ENCODE measurements around the gene CAPN1.

CAPN1 gene

DNA sequence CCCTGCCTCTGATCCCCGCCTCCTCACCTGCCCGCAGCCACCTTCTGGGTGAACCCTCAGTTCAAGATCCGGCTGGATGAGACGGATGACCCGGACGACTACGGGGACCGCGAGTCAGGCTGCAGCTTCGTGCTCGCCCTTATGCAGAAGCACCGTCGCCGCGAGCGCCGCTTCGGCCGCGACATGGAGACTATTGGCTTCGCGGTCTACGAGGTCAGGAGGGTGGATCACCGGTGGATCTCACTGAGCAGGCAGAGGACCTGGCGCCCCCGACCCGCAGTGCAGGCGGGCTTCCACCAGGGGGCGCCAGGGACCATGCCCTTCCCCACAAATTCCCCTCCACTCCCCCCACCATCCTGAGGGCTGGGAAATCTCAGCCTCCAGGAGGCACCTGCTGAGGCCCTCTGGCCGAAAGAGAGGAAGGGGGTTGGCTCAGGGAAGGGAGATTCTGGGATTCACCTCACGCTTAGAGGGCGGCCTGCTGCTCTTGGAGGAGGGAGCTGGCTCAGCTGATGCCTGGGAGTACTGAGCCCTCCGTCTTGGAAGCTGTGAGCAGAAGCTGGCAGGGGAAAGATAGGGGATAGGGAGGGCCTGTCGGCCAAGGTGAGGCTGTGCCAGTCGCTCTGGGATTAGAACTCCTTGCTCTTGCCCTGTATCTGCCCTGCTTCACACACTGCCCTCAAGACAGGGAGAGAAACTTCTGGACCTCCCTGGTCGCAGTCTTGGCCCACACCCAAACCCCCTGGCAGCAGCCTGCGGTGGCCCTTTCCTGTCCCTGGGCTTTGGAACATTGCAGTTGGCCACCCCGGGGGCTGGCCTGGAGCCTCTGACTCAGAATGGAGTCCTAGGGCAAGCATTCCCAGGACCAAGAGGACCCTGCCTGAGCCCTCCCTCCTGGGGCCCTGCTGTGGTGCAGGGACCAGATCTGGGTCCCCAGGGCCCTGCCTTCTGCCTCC is 23.2 kb downstream of the CAPN1 start:
- DNase-seq: no peak

DNA sequence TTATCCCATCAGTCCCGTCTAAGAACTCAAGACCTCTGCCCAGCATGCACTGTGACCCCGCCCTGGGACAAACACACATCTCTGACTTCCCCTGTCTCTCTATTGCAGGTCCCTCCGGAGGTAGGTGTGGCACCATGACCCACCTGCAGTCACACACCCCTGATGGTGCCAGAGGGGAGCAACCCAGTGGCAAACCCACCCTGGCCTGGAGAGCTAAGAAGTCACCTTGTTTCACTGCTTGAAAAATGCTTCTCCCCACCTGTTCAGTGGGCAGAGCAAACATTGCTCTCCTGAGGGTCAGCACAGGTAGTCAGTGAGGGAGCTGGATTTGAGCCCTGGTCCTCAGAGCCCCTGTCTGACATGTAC is 23.9 kb downstream of the CAPN1 start:
- DNase-seq: no peak

DNA sequence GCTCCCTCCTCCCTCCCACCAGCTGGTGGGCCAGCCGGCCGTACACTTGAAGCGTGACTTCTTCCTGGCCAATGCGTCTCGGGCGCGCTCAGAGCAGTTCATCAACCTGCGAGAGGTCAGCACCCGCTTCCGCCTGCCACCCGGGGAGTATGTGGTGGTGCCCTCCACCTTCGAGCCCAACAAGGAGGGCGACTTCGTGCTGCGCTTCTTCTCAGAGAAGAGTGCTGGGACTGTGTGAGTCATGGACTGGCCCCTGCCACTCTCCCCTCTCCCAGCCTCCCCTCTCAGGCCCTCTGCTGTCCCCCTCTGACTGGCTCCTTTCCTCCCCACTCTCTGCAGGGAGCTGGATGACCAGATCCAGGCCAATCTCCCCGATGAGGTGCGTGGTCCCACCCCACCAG is 24.7 kb downstream of the CAPN1 start:
- no peak for DNase-seq

DNA sequence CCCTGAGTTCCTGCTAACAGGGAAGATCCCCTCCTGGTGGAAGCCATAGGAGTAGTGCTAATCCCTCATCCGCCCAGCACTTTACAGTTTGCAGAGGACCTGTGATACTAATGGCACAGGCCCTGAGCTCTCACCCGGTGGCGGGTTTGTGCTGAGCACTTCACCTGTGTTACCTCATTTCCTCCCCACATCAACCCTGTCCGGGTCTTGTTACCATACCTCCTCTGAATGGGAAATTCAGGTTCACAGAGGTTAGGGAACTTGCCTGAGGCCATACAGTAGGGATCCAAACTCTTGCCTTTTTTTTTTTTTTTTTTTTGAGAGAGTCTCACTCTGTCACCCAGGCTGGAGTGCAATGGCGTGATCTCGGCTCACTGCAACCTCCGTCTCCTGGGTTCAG is 25.2 kb downstream of the CAPN1 start:
- no peak for DNase-seq

DNA sequence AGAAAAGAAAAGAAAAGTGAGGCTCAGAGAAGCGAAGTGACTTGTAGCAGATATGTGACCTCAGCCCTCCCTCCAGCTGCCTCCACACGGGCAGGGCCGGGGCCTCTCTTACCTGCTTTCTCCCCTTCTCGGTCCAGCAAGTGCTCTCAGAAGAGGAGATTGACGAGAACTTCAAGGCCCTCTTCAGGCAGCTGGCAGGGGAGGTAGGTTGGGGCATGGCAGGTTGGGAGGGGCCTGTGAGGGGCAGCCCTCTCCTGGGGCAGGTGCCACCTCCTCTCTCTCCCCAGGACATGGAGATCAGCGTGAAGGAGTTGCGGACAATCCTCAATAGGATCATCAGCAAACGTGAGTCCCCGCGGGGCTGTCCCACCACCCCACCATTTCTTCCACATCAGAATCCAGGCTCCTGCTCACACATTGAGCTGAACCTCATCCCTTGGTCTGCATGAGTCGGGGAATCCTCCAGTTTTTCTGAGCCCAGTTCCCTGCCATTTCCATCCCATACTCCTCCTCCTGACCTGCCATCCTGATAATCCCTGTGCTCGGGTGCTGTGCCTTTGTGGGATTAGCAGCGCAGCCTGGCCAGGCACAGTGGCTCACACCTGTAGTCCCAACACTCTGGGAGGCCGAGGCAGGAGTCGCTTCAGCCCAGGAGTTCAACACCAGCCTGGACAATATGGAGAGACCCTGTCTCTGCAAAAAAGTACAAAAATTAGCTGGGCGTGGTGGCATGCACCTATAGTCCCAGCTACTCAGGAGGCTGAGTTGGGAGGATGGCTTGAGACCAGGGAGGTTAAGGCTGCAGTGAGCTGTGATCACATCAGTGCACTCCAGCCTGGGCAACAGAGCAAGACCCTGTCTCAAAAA is 26.4 kb downstream of the CAPN1 start:
- DNase-seq: no peak

DNA sequence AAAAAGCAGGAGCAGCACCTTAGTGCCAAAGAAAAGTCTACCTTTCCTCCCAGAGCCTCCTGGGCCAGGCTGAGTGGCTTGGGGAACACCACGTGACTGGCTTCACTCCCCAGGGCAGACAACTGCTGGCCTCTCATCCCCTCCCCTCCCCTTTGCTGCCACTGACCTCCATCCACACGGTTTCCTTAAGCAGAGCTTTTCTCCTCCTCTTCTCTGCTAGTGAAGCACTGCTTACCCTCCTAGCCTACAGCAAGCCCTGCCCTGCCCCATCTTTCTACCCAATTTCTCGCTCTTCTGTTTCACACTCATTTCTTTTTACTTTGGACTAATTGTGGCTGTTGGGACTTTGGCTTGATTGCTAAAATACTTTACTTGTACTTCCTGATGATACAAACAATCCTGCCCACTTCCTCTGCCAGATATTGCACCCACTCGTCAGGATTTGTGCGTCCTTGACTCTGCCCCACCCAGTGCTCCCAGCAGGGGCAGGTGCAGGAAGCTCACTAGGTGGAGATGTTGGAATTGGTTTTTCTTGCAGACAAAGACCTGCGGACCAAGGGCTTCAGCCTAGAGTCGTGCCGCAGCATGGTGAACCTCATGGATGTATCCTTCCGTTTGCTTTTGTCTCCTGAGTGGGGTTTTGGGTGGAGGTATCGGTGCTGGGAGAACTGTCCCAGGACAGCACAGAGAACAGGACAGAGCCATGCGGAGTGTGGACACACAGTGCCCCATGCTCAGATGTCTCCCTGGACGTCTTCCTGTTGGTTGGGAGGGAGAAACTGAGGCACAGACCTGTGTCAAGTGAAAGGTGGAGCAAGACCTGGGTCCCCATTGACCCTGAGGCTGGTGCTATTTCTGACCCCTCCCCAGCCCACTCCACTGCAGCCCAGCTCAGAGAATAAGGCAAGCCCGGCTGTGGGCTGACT is 27.3 kb downstream of the CAPN1 start:
- DNase-seq: no peak

DNA sequence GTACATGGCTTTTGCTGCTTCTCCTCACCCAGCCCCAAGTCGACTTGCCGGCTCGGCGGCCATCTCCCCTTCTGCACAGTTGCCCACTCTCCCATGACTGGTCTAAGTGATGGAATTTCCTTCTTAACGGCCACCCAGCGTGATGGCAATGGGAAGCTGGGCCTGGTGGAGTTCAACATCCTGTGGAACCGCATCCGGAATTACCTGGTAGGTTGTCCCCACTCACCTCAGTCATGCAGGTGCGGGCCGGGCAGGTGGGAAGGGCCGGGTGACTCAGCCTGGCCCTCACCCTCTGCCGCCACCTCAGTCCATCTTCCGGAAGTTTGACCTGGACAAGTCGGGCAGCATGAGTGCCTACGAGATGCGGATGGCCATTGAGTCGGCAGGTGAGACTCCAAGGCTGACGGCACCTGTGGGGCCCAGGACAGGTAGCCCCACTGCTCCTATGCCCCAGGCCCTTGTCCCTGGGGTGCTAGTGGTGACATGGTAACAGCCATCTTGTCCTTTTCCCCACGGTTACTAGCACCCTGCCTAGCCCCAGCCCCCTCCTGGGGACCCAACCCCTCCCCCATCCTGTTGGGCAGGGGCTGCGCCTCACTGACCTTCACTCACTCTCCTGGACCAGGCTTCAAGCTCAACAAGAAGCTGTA is 28.1 kb downstream of the CAPN1 start:
- no peak for DNase-seq

DNA sequence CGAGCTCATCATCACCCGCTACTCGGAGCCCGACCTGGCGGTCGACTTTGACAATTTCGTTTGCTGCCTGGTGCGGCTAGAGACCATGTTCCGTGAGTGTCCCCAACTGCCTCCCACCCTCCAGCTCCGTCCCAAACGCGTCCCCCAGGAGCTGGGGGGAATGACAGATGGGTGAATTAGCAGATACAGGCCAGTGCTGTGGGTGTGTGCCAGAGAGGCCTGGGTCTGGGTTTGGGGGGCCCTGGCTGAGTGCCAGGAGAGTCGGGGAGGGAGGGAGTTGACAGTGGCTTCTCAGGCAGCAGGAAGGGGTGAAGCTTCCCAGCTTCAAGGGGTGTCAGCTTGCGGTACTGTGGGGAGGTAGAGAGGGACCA is 28.6 kb downstream of the CAPN1 start:
- DNase-seq: no peak

DNA sequence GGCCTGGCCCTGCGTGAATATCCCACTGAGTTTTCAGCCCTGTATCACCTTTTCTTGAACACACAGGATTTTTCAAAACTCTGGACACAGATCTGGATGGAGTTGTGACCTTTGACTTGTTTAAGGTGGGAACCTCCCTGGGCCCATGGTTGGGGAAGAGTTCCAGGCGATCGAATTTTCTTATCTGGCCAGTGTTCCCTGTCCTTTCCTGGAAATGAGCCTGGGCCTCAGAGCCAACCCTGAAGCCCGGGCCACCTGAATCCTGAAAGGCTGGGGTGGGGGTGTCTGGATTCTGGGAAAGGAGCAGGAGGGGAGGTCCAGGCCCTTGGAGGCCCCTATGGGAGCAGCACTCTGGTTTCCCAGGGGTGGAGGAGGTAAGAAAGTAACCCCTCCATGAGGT is 29.0 kb downstream of the CAPN1 start:
- DNase-seq: no peak

DNA sequence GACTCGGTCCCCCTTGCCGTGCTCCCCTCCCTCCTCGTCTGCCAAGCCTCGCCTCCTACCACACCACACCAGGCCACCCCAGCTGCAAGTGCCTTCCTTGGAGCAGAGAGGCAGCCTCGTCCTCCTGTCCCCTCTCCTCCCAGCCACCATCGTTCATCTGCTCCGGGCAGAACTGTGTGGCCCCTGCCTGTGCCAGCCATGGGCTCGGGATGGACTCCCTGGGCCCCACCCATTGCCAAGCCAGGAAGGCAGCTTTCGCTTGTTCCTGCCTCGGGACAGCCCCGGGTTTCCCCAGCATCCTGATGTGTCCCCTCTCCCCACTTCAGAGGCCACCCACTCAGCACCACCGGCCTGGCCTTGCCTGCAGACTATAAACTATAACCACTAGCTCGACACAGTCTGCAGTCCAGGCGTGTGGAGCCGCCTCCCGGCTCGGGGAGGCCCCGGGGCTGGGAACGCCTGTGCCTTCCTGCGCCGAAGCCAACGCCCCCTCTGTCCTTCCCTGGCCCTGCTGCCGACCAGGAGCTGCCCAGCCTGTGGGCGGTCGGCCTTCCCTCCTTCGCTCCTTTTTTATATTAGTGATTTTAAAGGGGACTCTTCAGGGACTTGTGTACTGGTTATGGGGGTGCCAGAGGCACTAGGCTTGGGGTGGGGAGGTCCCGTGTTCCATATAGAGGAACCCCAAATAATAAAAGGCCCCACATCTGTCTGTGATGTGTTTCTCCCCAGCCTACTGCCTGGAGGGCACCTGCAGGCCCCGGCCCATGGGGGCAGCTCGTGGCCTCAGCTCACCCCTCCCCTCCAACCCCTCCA is 29.8 kb downstream of the CAPN1 start:
- DNase-seq: no peak

DNA sequence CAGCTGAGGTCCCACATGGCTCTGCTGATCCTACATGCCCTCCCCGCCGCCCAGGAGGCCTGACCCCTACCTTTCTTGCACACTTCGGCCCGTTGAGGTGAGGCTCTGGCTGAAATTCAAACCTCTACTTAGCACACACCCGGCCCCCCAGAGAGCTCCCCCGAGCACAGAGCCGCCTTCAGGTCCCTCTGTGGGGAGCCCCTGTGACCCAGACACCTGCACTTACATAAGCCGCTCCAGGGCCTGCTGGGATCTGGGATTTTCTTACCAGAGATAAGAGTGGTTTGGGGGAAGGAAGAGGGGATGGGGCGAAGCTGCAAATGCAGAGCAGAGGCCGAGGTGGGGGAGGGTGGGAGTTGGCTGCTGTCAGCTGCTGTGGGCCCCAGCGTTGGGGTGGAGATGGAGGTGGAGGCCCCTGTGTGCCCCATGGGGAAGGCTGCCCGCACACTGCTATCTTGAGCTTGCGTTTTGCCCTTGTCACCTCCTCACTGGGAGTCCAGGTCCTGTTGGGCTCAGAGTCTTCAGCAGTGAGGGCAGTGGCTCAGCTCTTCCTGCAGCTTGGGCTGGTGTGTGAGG is 30.6 kb downstream of the CAPN1 start:
- no peak for DNase-seq

DNA sequence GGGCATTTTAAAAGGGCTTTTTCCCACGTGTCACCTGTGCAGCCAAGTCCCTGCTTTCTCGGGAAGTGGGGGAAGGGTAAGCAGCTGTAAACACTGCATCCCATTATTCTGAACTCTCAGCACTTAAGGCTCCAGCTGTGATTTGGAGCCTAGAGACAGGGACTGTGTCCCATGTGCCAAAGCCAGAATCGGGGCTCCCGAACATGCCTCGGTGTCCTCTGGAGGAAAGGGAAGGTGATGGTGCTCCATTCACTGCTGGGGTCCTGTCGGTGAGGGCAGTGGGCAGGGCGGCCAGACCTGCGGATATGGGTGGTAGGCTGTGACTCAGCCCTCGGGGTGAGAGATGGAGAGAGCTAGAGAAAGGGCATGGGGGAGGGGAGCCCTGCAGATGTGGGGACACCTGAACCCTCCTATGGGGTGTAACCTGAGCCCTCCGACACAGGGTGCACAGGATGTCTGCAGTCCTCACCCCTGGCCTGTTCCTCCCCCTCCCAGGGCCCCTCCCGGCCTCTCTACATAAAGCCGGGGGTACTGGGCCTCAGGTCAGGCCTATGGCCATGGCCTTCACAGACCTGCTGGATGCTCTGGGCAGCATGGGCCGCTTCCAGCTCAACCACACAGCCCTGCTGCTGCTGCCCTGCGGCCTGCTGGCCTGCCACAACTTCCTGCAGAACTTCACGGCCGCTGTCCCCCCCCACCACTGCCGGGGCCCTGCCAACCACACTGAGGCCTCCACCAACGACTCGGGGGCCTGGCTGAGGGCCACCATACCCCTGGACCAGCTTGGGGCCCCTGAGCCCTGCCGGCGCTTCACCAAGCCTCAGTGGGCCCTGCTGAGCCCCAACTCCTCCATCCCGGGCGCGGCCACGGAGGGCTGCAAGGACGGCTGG is 31.8 kb downstream of the CAPN1 start:
- DNase-seq: no peak

DNA sequence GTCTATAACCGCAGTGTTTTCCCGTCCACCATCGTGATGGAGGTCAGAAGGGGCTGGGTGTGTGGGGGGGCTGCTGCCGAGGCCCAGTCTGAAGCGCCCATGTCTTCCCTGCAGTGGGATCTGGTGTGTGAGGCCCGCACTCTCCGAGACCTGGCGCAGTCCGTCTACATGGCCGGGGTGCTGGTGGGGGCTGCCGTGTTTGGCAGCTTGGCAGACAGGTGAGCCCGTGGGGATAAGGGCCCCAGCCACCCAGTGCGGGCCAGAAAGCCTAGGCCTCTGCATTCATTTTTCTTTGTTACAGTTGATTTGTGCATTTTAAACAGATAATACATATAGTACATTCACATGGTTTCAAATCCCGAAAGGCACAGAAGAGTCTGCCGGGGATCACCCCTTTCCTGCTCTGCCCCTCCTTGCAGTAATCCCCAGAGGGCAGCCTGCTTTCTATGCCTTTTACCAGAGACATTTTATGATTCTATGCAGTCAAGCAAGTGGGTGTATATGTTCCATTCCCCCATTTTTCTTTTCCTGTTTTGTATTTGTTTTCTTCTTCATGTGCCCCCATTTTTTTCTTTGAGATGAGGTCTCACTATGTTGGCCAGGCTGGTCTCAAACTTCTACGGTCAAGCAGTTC is 32.6 kb downstream of the CAPN1 start:
- DNase-seq: no peak

DNA sequence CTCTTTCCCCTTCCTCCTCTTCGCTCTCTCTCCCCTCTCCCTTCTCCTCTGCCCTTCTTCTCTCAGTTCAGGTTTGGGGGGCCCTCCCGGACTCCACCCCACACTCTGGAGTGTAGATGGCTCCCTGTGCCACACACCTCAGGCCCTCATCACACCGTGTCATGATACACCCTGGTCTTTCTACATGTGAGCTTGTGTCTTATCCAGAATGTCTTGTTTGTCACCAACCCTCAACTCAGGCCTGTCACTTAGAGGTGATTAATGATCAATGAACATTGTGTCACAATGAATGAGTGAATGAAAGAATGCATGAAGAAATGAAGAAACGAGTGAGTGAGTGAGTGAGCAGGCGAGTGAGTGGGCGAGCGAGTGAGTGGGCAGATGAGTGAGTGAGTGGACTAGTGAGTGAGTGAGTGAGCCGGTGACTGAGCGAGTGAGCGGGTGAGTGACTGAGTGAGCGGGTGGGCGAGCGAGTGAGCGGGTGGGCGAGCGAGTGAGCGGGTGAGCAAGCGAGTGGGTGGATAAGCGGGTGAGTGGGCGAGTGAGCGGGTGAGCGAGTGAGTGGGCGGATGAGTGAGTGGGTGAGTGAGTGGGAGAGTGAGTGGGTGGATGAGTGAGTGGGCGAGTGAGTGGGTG is 33.8 kb downstream of the CAPN1 start:
- DNase-seq: no peak

DNA sequence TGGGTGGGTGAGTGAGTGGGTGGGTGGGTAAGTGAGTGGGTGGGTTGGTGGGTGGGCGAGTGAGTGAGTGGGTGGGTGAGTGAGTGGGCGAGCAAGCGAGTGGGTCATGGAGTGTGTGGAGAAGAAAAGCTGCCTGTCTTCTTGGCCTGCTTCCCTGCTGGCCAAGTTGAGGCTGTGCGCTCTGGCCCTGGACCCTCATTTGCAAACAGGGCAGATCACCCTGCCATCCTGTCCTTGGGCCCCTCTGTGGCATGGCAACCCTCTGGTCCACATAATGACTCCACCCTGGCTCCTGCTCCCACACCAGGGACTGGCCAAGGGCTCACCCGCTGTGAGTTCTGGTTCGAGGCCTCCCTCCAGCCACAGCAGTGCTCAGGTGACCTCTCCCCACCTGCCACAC is 35.1 kb downstream of the CAPN1 start:
- no peak for DNase-seq

DNA sequence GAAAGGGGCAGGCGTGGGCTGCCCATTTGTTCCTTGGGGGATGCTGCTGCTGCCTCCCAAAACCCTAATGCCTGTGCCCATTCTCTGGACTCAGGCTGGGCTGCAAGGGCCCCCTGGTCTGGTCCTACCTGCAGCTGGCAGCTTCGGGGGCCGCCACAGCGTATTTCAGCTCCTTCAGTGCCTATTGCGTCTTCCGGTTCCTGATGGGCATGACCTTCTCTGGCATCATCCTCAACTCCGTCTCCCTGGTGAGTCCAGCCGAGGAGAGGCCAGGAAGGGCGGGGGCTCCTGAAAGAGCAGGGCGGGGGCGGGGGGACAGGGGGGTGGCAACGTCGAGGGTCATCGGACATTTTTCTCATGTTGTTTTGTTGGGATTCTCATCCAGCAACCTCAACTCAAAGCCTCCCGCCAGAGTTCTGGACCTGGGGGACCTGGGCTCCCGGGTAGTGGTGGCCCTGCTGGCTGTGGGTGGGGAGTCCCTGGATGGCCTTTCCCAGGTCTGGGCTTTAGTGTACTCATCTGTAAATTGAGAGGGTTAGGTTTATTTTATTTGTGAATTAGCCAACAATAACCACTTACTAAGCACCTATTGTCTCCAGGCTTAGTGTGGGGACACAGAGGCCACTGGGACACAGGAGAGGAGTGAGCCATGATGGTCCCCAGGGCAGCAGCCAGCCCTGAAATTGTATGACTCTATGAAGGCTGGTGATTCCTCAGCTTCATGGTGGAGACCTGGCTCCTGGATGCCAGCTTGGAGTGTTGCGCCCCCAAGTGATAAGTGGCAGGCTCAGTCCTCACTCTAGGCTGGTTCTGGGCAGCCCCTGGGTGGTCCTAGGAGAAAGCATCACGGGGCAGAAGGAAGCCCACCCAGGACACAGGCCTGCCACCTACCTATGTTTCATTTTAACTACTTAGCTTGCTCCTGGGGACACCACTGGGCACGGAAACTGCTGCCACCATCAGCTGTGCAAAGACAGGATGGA is 36.0 kb downstream of the CAPN1 start:
- no peak for DNase-seq

DNA sequence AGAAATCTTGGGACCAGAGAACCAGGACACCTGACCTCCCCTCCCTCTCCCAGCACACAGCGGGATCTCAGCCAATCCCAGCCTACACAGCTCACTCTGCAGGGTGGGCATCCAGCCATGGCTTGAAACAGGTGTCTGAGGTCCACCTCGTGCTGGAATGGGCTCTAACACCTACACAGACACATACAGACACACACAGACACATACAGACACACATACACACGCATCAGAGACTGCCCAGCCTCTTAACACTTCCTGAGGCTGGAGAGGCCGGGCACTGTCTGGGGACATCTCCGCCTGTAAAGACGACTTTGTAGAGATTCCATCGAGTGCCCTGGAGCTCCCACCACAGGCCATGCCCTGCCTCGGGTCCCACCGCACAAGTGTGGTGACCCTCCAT is 36.7 kb downstream of the CAPN1 start:
- no peak for DNase-seq

DNA sequence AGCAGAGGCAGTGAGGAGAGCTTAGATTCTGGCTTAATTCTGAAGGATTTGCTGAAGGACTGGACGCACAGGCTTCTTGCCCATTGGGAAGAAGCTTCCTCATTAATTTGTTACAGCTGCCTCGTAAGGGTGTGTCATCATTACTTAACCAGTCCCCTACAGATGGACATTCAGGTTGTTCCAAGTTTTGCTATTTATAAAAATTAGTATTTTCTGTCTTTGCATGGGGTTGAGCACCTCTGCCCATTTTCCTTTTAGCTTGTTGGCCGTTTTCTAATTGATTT is 38.1 kb downstream of the CAPN1 start:
- no peak for DNase-seq

Measured in NCI-H1105 treated with DMSO at 0.1 percent for 48 hours (cell line).